Measurements from ENCODE around the gene CNNM3.

CNNM3 gene

GRCh38 chr2:96866586-96866985 is 50.5 kb downstream of the CNNM3 start:
- no peak overlapping the region for H2BK12ac ChIP-seq (ENCODE audit: low read length)
- no peak for DNase-seq (ENCODE audit: low spot score)

GRCh38 chr2:96866986-96867755 is 51.1 kb downstream of the CNNM3 start:
- H2AFZ ChIP-seq (ENCODE audit: low read length), result no peak overlapping the region
- H3K36me3 ChIP-seq (replicated peaks in 1 of 2; ENCODE audit: control insufficient read depth in 2 of 2, insufficient read depth in 2 of 2, low read length in 2 of 2), result peaks cover 48 to 53% of the 10 kb centered on the region in 2 donors
- no peak overlapping the region for H3K4ac ChIP-seq (ENCODE audit: low read length)
- H3K14ac ChIP-seq (ENCODE audit: low read length), result peak overlapping the region; percentile 5
- WGBS, 2 donors (ENCODE audit: extremely low coverage in 2 of 2, insufficient read length in 2 of 2, insufficient replicate concordance in 1 of 2), result no CpG with 5 or more reads among the region's 22 CpGs
- H4K8ac ChIP-seq (ENCODE audit: low read depth, low read length), result no peak overlapping the region
- peak overlapping the region; percentile 66 for H3K23ac ChIP-seq (ENCODE audit: low read depth, low read length, poor library complexity)
- H4K91ac ChIP-seq (ENCODE audit: low read depth, low read length, poor library complexity), result no peak overlapping the region
- H3K4me2 ChIP-seq (ENCODE audit: insufficient read depth, low read length, poor library complexity, severe bottlenecking), result peak overlapping the region; percentile 58
- no peak overlapping the region for H2BK5ac ChIP-seq (ENCODE audit: low read length)
- no peak for DNase-seq (ENCODE audit: low spot score)
- H3K27me3 ChIP-seq (ENCODE audit: control insufficient read depth in 3 of 3, insufficient read depth in 3 of 3, low read depth in 1 of 3, low read length in 3 of 3), result no peaks in the 10 kb centered on the region
- H2BK15ac ChIP-seq (ENCODE audit: low read length), result no peak overlapping the region
- peak overlapping the region; percentile 93 to 95 for H3K4me3 ChIP-seq (ENCODE audit: low read length in 2 of 2)
- no peak overlapping the region for H3K27ac ChIP-seq (replicated peaks; ENCODE audit: low read length)
- no peaks in the 10 kb centered on the region for H3K9me3 ChIP-seq (replicated peaks in 1 of 2; ENCODE audit: control insufficient read depth in 2 of 2, insufficient read depth in 1 of 2, low read depth in 1 of 2, low read length in 2 of 2)
- no peak overlapping the region for H2BK12ac ChIP-seq (ENCODE audit: low read length)
- peaks cover 9 to 16% of the 10 kb centered on the region in 2 donors for H3K4me1 ChIP-seq (ENCODE audit: control insufficient read depth in 2 of 2, insufficient read depth in 1 of 2, low read depth in 1 of 2, low read length in 2 of 2)
- H2BK120ac ChIP-seq (ENCODE audit: low read depth, low read length), result no peak overlapping the region
- H3K18ac ChIP-seq (ENCODE audit: low read length), result no peak overlapping the region
- peak overlapping the region; percentile 93 for H3K9ac ChIP-seq (ENCODE audit: low read depth, low read length, poor library complexity)
- H3K79me1 ChIP-seq (ENCODE audit: low read depth, low read length), result peaks cover 41% of the 10 kb centered on the region
- H2AK5ac ChIP-seq (ENCODE audit: low read depth, low read length), result peak overlapping the region; percentile 3

More at GRCh38 chr2:96866586-96866985, 50.5 kb downstream of the CNNM3 start:
- Histone ChIP-seq H3K4me1 (ENCODE audit: control insufficient read depth in 2 of 2, insufficient read depth in 1 of 2, low read depth in 1 of 2, low read length in 2 of 2) (peaks cover 9 to 16% of the 10 kb centered on the region in 2 donors), H3K4me3 (ENCODE audit: low read length in 2 of 2) (peak overlapping the region in 1 of 2 donors; percentile 93), H3K9me3 (replicated peaks in 1 of 2; ENCODE audit: control insufficient read depth in 2 of 2, insufficient read depth in 1 of 2, low read depth in 1 of 2, low read length in 2 of 2) (no peaks in the 10 kb centered on the region), H3K4me2 (ENCODE audit: insufficient read depth, low read length, poor library complexity, severe bottlenecking) (no peak overlapping the region), H3K36me3 (replicated peaks in 1 of 2; ENCODE audit: control insufficient read depth in 2 of 2, insufficient read depth in 2 of 2, low read length in 2 of 2) (peaks cover 53 to 59% of the 10 kb centered on the region in 2 donors), H2AK5ac (ENCODE audit: low read depth, low read length) (no peak overlapping the region), H4K91ac (ENCODE audit: low read depth, low read length, poor library complexity) (no peak overlapping the region), H3K9ac (ENCODE audit: low read depth, low read length, poor library complexity) (peak overlapping the region; percentile 7), H3K79me1 (ENCODE audit: low read depth, low read length) (peaks cover 41% of the 10 kb centered on the region), H3K18ac (ENCODE audit: low read length) (no peak overlapping the region), H3K14ac (ENCODE audit: low read length) (no peak overlapping the region), H2AFZ (ENCODE audit: low read length) (no peak overlapping the region), H2BK120ac (ENCODE audit: low read depth, low read length) (no peak overlapping the region), H2BK15ac (ENCODE audit: low read length) (no peak overlapping the region), H3K27me3 (ENCODE audit: control insufficient read depth in 3 of 3, insufficient read depth in 3 of 3, low read depth in 1 of 3, low read length in 3 of 3) (no peaks in the 10 kb centered on the region), H3K23ac (ENCODE audit: low read depth, low read length, poor library complexity) (peak overlapping the region; percentile 66), H2BK5ac (ENCODE audit: low read length) (peak overlapping the region; percentile 68), H3K27ac (replicated peaks; ENCODE audit: low read length) (no peak overlapping the region), H3K4ac (ENCODE audit: low read length) (no peak overlapping the region), H4K8ac (ENCODE audit: low read depth, low read length) (no peak overlapping the region)
- no CpG with 5 or more reads among the region's 8 CpGs for WGBS, 2 donors (ENCODE audit: extremely low coverage in 2 of 2, insufficient read length in 2 of 2, insufficient replicate concordance in 1 of 2)

GRCh38 chr2:96867756-96868554 is 51.9 kb downstream of the CNNM3 start:
- H3K14ac ChIP-seq (ENCODE audit: low read length), result peak overlapping the region; percentile 25

More at GRCh38 chr2:96867756-96868554, 51.9 kb downstream of the CNNM3 start:
- DNase-seq (ENCODE audit: low spot score), result no peak
- peaks cover 11 to 16% of the 10 kb centered on the region in 2 donors for H3K4me1 ChIP-seq (ENCODE audit: control insufficient read depth in 2 of 2, insufficient read depth in 1 of 2, low read depth in 1 of 2, low read length in 2 of 2)
- H3K18ac ChIP-seq (ENCODE audit: low read length), result peak overlapping the region; percentile 100
- peak overlapping the region; percentile 78 for H2AFZ ChIP-seq (ENCODE audit: low read length)
- H3K27me3 ChIP-seq (ENCODE audit: control insufficient read depth in 3 of 3, insufficient read depth in 3 of 3, low read depth in 1 of 3, low read length in 3 of 3), result no peaks in the 10 kb centered on the region
- peak overlapping the region; percentile 93 for H3K9ac ChIP-seq (ENCODE audit: low read depth, low read length, poor library complexity)
- peak overlapping the region; percentile 93 to 95 for H3K4me3 ChIP-seq (ENCODE audit: low read length in 2 of 2)
- no peak overlapping the region for H4K91ac ChIP-seq (ENCODE audit: low read depth, low read length, poor library complexity)
- peak overlapping the region; percentile 88 for H2BK5ac ChIP-seq (ENCODE audit: low read length)
- peak overlapping the region; percentile 51 for H2BK120ac ChIP-seq (ENCODE audit: low read depth, low read length)
- peaks cover 47 to 49% of the 10 kb centered on the region in 2 donors for H3K36me3 ChIP-seq (replicated peaks in 1 of 2; ENCODE audit: control insufficient read depth in 2 of 2, insufficient read depth in 2 of 2, low read length in 2 of 2)
- peak overlapping the region; percentile 3 for H2AK5ac ChIP-seq (ENCODE audit: low read depth, low read length)
- no CpG with 5 or more reads among the region's 27 CpGs for WGBS, 2 donors (ENCODE audit: extremely low coverage in 2 of 2, insufficient read length in 2 of 2, insufficient replicate concordance in 1 of 2)
- peaks cover 41% of the 10 kb centered on the region for H3K79me1 ChIP-seq (ENCODE audit: low read depth, low read length)
- peak overlapping the region; percentile 34 for H3K23ac ChIP-seq (ENCODE audit: low read depth, low read length, poor library complexity)
- no peak overlapping the region for H4K8ac ChIP-seq (ENCODE audit: low read depth, low read length)
- peak overlapping the region; percentile 91 for H3K27ac ChIP-seq (replicated peaks; ENCODE audit: low read length)
- peak overlapping the region; percentile 81 for H3K4ac ChIP-seq (ENCODE audit: low read length)
- peak overlapping the region; percentile 58 for H3K4me2 ChIP-seq (ENCODE audit: insufficient read depth, low read length, poor library complexity, severe bottlenecking)
- no peak overlapping the region for H2BK12ac ChIP-seq (ENCODE audit: low read length)
- H3K9me3 ChIP-seq (replicated peaks in 1 of 2; ENCODE audit: control insufficient read depth in 2 of 2, insufficient read depth in 1 of 2, low read depth in 1 of 2, low read length in 2 of 2), result no peaks in the 10 kb centered on the region
- no peak overlapping the region for H2BK15ac ChIP-seq (ENCODE audit: low read length)
